ENCODE results near the gene VIT. TPM values are rescaled to one million over a fixed set of nuclear protein-coding genes. Genes with fewer than 3 reads are reported as not detected.
"Not testable (repeated sequence)": the region's sequence is repeated elsewhere in the genome, so short reads cannot be mapped to it uniquely, and the experiment has no call there.

The VIT gene
- total RNA-seq, 1 donor from 2014 or later = 0.32 TPM

- ATAC-seq (peak; percentile 58), DNase-seq (no peak)
- Histone ChIP-seq H3K4me3 (no peak overlapping the region), H3K27me3 (no peaks in the 10 kb centered on the region), H3K4me1 (no peaks in the 10 kb centered on the region), H3K36me3 (no peaks in the 10 kb centered on the region), H3K27ac (no peak overlapping the region), H3K9me3 (no peaks in the 10 kb centered on the region)
- no peak for TF ChIP-seq CTCF (IDR thresholded peaks at IDR 0.05)
- intact Hi-C loops (cut with DNase I) = no loop called here
Measured at GRCh38 chr2:36677996-36678605, 18.4 kb upstream of the VIT start.

- intact Hi-C loops (cut with DNase I) = no loop called here
- Histone ChIP-seq H3K36me3 (no peaks in the 10 kb centered on the region), H3K27ac (no peak overlapping the region), H3K4me3 (no peak overlapping the region), H3K4me1 (no peaks in the 10 kb centered on the region), H3K9me3 (no peaks in the 10 kb centered on the region), H3K27me3 (no peaks in the 10 kb centered on the region)
- DNase-seq (no peak), ATAC-seq (no peak)
- TF ChIP-seq CTCF (IDR thresholded peaks at IDR 0.05) = no peak
Measured at GRCh38 chr2:36678856-36679255, 17.7 kb upstream of the VIT start.

- intact Hi-C loops (cut with DNase I) = no loop called here
- Histone ChIP-seq H3K4me3 (no peak overlapping the region), H3K36me3 (no peaks in the 10 kb centered on the region), H3K27me3 (no peaks in the 10 kb centered on the region), H3K9me3 (no peaks in the 10 kb centered on the region), H3K4me1 (no peaks in the 10 kb centered on the region), H3K27ac (no peak overlapping the region)
- DNase-seq = no peak
- no peak for TF ChIP-seq CTCF (IDR thresholded peaks at IDR 0.05)
- ATAC-seq = no peak
Measured at GRCh38 chr2:36680012-36680411, 16.5 kb upstream of the VIT start.

GRCh38 chr2:36682562-36682961, 13.9 kb upstream of the VIT start:
- Histone ChIP-seq H3K27me3 (no peaks in the 10 kb centered on the region), H3K4me3 (no peak overlapping the region), H3K27ac (no peak overlapping the region), H3K36me3 (no peaks in the 10 kb centered on the region), H3K9me3 (no peaks in the 10 kb centered on the region), H3K4me1 (no peaks in the 10 kb centered on the region)
- intact Hi-C loops (cut with DNase I) = no loop called here
- DNase-seq = no peak
- no peak for TF ChIP-seq CTCF (IDR thresholded peaks at IDR 0.05)
- ATAC-seq = no peak

GRCh38 chr2:36683002-36683401, 13.5 kb upstream of the VIT start:
- no peak overlapping the region for H3K27ac ChIP-seq
- no peaks in the 10 kb centered on the region for H3K27me3 ChIP-seq
- H3K4me3 ChIP-seq = no peak overlapping the region
- no peak for TF ChIP-seq CTCF (IDR thresholded peaks at IDR 0.05)
- intact Hi-C loops (cut with DNase I) = no loop called here
- DNase-seq (no peak), ATAC-seq (no peak)
- H3K4me1 ChIP-seq = no peaks in the 10 kb centered on the region
- H3K9me3 ChIP-seq = no peaks in the 10 kb centered on the region
- no peaks in the 10 kb centered on the region for H3K36me3 ChIP-seq

GRCh38 chr2:36688291-36688690, 8.2 kb upstream of the VIT start:
- intact Hi-C loops (cut with DNase I) = not testable (repeated sequence)

GRCh38 chr2:36689013-36689412, 7.5 kb upstream of the VIT start:
- DNase-seq; H3K4me3 ChIP-seq; H3K4me1 ChIP-seq; H3K9me3 ChIP-seq; ATAC-seq; H3K27me3 ChIP-seq; intact Hi-C loops (cut with DNase I); H3K27ac ChIP-seq; H3K36me3 ChIP-seq: not testable (repeated sequence)

More at GRCh38 chr2:36688291-36688690, 8.2 kb upstream of the VIT start:
- not testable (repeated sequence) for DNase-seq, H3K27me3 ChIP-seq, H3K27ac ChIP-seq, H3K36me3 ChIP-seq, H3K4me3 ChIP-seq, ATAC-seq, H3K9me3 ChIP-seq, H3K4me1 ChIP-seq
